SK-N-MC (cell line): Measurements from ENCODE around the gene LCORL.
"Not testable (repeated sequence)": the region's sequence is repeated elsewhere in the genome, so short reads cannot be mapped to it uniquely, and the experiment has no call there.

Source experiments
- DNase-seq: peaks from one replicate; pipeline ENCODE4 v3.0.0-alpha.2; 2011; ENCODE audit warnings: low read depth, low spot score
- H3K27ac ChIP-seq: fragments of 200-600 bp; sonication (generic); 2 replicates; pipeline ENCODE4 v1.5.1; 2016; ENCODE audit warnings: mixed run types
- H3K36me3 ChIP-seq: fragments of 200-600 bp; sonication (generic); 2 replicates; pipeline ENCODE4 v1.6.1; 2017; ENCODE audit warnings: antibody characterized with exemption, low read length, mixed read lengths; ENCODE audit not compliant: insufficient read depth
- H3K4me3 ChIP-seq: fragments of 200-600 bp; sonication (generic); 2 replicates; pipeline ENCODE4 v1.5.1; 2016
- H3K9ac ChIP-seq: fragments of 200-600 bp; sonication (generic); 2 replicates; pipeline ENCODE4 v1.8.0; 2017; ENCODE audit warnings: mixed run types, mixed read lengths; ENCODE audit not compliant: insufficient read length
- H3K9me3 ChIP-seq: fragments of 200-600 bp; sonication (generic); 2 replicates; pipeline ENCODE4 v1.6.1; 2017; ENCODE audit warnings: low read depth, mild to moderate bottlenecking, antibody characterized with exemption, low read length, moderate library complexity, mixed read lengths
- EZH2 ChIP-seq: fragments of 200-600 bp; sonication (generic); IDR thresholded peaks from one replicate; pipeline ENCODE4 v1.6.1; 2017; ENCODE audit warnings: antibody characterized with exemption
- FOXP2 ChIP-seq: optimal IDR thresholded peaks from 2 replicates; pipeline ENCODE3; 2011; ENCODE audit warnings: mild to moderate bottlenecking, moderate library complexity; ENCODE audit not compliant: insufficient read depth; ENCODE audit errors: extremely low read length, control extremely low read depth
- POLR2AphosphoS5 ChIP-seq: IDR thresholded peaks from 2 replicates; pipeline ENCODE4 v1.6.1; 2012; ENCODE audit warnings: mild to moderate bottlenecking, low read depth, low read length, borderline replicate concordance

LCORL gene

GRCh38 chr4:17875402-17876070, 146.0 kb downstream of the LCORL start:
- H3K4me3 ChIP-seq, result no peak overlapping the region
- no peak for DNase-seq
- H3K9me3 ChIP-seq, result no peaks in the 10 kb centered on the region
- no peak for TF ChIP-seq POLR2AphosphoS5
- no peaks in the 10 kb centered on the region for H3K36me3 ChIP-seq
- H3K27ac ChIP-seq, result no peak overlapping the region
- no peak overlapping the region for H3K9ac ChIP-seq

GRCh38 chr4:17869327-17869726, 152.2 kb downstream of the LCORL start:
- Histone ChIP-seq H3K9me3 (no peaks in the 10 kb centered on the region), H3K27ac (no peak overlapping the region), H3K4me3 (no peak overlapping the region), H3K9ac (no peak overlapping the region), H3K36me3 (no peaks in the 10 kb centered on the region)
- DNase-seq, result no peak
- no peak for TF ChIP-seq POLR2AphosphoS5
- no peak for TF ChIP-seq FOXP2
- TF ChIP-seq EZH2, result no peak

GRCh38 chr4:17867276-17867675, 154.3 kb downstream of the LCORL start:
- H3K9me3 ChIP-seq, result no peaks in the 10 kb centered on the region
- no peak overlapping the region for H3K9ac ChIP-seq
- TF ChIP-seq FOXP2 (no peak), EZH2 (no peak), POLR2AphosphoS5 (no peak)
- no peak overlapping the region for H3K27ac ChIP-seq
- DNase-seq, result no peak
- no peaks in the 10 kb centered on the region for H3K36me3 ChIP-seq
- H3K4me3 ChIP-seq, result no peak overlapping the region

- no peak overlapping the region for H3K4me3 ChIP-seq
- DNase-seq, result no peak
- no peak overlapping the region for H3K27ac ChIP-seq
- H3K9me3 ChIP-seq, result no peaks in the 10 kb centered on the region
- TF ChIP-seq EZH2, result no peak
- no peak for TF ChIP-seq POLR2AphosphoS5
- TF ChIP-seq FOXP2, result no peak
- no peaks in the 10 kb centered on the region for H3K36me3 ChIP-seq
- H3K9ac ChIP-seq, result no peak overlapping the region
These were observed 154.7 kb downstream of the LCORL start for GRCh38 chr4:17866810-17867209.

GRCh38 chr4:17865866-17866363, 155.6 kb downstream of the LCORL start:
- Histone ChIP-seq H3K9me3 (no peaks in the 10 kb centered on the region), H3K9ac (no peak overlapping the region), H3K36me3 (no peaks in the 10 kb centered on the region), H3K4me3 (no peak overlapping the region), H3K27ac (no peak overlapping the region)
- TF ChIP-seq POLR2AphosphoS5 (no peak), EZH2 (no peak)
- no peak for DNase-seq

GRCh38 chr4:17861906-17862305, 159.6 kb downstream of the LCORL start:
- not testable (repeated sequence) for H3K36me3 ChIP-seq, H3K4me3 ChIP-seq, DNase-seq, H3K27ac ChIP-seq, H3K9me3 ChIP-seq, H3K9ac ChIP-seq

- Histone ChIP-seq H3K9ac (no peak overlapping the region), H3K9me3 (no peaks in the 10 kb centered on the region), H3K4me3 (no peak overlapping the region), H3K36me3 (no peaks in the 10 kb centered on the region), H3K27ac (no peak overlapping the region)
- no peak for TF ChIP-seq FOXP2
- TF ChIP-seq EZH2, result no peak
- no peak for TF ChIP-seq POLR2AphosphoS5
- no peak for DNase-seq
These were observed 161.7 kb downstream of the LCORL start for GRCh38 chr4:17859793-17860406.

GRCh38 chr4:17854036-17854435, 167.5 kb downstream of the LCORL start:
- TF ChIP-seq POLR2AphosphoS5 (no peak), EZH2 (no peak), FOXP2 (no peak)
- H3K9ac ChIP-seq, result no peak overlapping the region
- DNase-seq, result no peak
- H3K4me3 ChIP-seq, result no peak overlapping the region
- no peaks in the 10 kb centered on the region for H3K36me3 ChIP-seq
- no peaks in the 10 kb centered on the region for H3K9me3 ChIP-seq
- H3K27ac ChIP-seq, result no peak overlapping the region

- no peak overlapping the region for H3K27ac ChIP-seq
- TF ChIP-seq POLR2AphosphoS5 (no peak), FOXP2 (no peak)
- no peaks in the 10 kb centered on the region for H3K9me3 ChIP-seq
- no peaks in the 10 kb centered on the region for H3K36me3 ChIP-seq
- no peak for DNase-seq
- no peak overlapping the region for H3K4me3 ChIP-seq
- H3K9ac ChIP-seq, result no peak overlapping the region
These were observed 169.6 kb downstream of the LCORL start for GRCh38 chr4:17851959-17852358.

GRCh38 chr4:17850295-17850694, 171.3 kb downstream of the LCORL start:
- not testable (repeated sequence) for H3K9ac ChIP-seq, H3K9me3 ChIP-seq, DNase-seq, H3K4me3 ChIP-seq, H3K27ac ChIP-seq
- H3K36me3 ChIP-seq, result peaks cover 12% of the 10 kb centered on the region; the same call in 1 of the 2 replicates
